GM21737 (cell line): ENCODE results near the gene MUC5AC.
"Not testable (repeated sequence)": the region's sequence is repeated elsewhere in the genome, so short reads cannot be mapped to it uniquely, and the experiment has no call there.

ENCODE experiments used
- ATAC-seq: cut with Tn5 transposase; IDR thresholded peaks from one replicate; pipeline ENCODE4 v1.9.1; 2021; ENCODE audit warnings: mild to moderate bottlenecking, moderate library complexity; ENCODE audit not compliant: unreplicated experiment

MUC5AC gene

DNA sequence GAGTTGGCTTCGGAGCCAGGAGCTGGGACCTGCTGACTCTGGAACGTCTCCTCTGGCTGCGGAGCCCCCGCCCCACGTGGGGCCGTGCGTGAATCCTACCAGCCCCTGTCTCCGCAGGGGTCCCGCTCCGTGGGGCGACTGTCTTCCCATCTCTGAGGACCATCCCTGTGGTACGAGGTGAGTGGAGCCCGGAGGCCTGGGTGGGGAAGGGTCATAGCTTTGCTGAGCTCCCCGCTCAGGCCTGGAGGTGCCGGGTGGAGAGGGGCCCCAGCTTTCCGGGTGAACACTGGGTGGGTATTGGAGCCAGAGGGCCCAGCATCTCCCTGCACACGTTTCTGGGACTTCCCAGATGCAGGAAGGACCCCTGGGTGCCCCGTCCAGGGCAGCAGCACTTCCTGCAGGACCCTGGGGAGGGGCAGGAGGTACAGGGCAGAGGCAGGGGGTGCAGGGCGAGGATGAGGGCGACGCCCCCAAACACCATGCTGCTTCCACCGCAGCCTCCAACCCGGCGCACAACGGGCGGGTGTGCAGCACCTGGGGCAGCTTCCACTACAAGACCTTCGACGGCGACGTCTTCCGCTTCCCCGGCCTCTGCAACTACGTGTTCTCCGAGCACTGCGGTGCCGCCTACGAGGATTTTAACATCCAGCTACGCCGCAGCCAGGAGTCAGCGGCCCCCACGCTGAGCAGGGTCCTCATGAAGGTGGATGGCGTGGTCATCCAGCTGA, 3.8 kb downstream of the MUC5AC start:
- ATAC-seq, result no peak

DNA sequence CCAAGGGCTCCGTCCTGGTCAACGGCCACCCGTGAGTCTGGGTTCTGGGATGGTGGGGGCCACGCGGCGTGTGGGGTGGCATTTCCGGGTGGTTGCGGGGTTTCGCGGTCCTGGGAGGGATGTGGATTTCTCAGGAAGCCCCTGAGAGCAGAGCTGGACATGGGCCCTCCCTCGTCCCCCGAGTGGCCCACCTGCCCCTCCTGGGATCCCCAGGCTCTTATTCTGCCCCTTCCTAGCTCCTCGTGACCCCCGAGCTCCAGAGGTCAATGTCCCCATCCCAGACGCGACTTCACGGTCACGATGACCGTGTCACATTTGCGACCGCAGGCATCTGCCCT, 4.4 kb downstream of the MUC5AC start:
- ATAC-seq, result no peak

DNA sequence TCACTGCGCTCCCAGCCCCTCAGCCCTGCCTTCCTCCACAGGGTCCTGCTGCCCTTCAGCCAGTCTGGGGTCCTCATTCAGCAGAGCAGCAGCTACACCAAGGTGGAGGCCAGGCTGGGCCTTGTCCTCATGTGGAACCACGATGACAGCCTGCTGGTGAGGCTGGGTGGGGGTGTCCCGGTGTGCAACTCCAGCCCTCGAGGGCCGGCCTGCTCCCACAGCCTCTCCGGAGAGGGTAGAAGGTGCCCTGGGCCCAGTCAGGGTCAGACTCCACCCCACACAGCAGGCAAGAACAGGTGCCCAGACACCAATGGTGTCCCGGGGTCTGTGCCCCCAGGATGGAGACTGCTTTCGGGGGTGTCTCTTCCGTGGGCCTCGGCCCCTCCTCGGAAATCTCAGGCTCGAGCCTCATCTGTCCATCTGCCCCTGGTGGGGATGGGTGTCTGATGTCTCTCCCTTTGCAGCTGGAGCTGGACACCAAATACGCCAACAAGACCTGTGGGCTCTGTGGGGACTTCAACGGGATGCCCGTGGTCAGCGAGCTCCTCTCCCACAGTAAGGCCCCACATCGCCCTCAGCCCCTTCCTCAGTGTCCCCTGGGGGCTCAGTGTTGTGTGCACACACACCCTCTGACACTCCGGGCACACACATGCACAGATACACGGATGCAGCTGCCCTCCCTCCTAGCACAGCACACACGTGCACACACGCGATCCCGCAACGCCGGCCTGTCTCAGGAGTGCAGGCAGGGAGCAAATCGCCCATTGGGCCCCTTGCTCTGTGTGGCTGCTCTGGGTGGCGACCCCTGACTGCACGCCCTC, 4.9 kb downstream of the MUC5AC start:
- no peak for ATAC-seq

DNA sequence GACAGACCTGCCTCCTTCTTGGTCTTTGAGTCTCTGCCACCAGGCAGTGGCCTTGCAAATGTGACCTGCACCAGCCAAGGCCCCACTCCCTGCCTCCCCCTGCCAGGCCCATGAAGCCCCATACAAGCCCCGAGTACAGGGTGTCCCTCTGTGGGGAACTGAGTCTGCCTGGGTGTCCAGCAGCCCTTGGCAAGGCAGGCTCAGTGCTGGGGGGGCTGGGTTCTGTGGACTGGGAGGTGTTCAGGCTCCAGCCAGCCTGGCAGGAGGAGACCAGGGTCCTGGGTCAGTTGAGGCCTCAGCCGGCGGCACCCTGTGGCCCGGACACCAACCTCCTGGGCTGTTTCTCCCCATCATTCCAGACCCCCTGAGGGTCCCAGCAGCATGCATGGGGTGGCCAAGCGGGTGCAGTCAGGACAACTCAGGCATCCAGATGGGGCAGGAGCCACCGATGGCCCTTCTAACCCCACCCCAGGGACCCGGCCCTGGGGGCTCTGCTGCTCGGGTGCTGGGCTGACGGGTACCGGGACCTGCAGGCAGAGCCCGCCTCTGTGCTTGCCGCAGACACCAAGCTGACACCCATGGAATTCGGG, 5.7 kb downstream of the MUC5AC start:
- ATAC-seq, result no peak

DNA sequence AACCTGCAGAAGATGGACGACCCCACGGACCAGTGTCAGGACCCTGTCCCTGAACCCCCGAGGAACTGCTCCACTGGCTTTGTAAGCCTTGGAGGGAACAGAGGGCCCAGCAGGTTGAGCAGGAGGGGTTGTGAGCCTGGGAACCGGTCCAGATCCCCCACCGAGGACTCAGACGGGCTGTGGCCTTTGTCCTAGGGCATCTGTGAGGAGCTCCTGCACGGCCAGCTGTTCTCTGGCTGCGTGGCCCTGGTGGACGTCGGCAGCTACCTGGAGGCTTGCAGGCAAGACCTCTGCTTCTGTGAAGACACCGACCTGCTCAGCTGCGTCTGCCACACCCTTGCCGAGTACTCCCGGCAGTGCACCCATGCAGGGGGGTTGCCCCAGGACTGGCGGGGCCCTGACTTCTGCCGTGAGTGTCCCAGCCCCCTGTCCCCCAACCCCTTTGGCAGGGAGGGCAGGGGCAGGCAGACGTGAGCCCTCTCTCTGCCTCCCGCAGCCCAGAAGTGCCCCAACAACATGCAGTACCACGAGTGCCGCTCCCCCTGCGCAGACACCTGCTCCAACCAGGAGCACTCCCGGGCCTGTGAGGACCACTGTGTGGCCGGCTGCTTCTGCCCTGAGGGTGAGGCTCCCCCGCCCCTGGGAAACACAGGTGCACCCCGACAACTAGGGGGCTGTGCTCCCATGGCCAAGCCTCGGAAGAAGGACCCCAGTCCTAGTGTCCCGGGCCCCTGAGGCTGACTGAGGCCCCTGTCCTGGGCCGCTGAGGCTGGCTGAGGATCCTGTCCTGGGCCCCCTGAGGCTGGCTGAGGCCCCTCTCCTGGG, 6.4 kb downstream of the MUC5AC start:
- ATAC-seq, result no peak

DNA sequence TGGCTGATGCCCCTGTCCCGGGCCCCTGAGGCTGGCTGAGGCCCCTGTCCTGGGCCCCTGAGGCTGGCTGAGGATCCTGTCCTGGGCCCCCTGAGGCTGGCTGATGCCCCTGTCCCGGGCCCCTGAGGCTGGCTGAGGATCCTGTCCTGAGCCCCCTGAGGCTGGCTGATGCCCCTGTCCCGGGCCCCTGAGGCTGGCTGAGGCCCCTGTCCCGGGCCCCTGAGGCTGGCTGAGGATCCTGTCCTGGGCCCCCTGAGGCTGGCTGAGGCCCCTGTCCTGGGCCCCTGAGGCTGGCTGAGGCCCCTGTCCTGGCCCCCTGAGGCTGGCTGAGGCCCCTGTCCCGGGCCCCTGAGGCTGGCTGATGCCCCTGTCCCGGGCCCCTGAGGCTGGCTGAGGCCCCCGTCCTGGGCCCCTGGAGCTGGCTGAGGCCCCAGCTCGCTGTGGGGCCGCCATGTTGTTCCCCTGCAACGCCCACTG, 7.1 kb downstream of the MUC5AC start:
- not testable (repeated sequence) for ATAC-seq

DNA sequence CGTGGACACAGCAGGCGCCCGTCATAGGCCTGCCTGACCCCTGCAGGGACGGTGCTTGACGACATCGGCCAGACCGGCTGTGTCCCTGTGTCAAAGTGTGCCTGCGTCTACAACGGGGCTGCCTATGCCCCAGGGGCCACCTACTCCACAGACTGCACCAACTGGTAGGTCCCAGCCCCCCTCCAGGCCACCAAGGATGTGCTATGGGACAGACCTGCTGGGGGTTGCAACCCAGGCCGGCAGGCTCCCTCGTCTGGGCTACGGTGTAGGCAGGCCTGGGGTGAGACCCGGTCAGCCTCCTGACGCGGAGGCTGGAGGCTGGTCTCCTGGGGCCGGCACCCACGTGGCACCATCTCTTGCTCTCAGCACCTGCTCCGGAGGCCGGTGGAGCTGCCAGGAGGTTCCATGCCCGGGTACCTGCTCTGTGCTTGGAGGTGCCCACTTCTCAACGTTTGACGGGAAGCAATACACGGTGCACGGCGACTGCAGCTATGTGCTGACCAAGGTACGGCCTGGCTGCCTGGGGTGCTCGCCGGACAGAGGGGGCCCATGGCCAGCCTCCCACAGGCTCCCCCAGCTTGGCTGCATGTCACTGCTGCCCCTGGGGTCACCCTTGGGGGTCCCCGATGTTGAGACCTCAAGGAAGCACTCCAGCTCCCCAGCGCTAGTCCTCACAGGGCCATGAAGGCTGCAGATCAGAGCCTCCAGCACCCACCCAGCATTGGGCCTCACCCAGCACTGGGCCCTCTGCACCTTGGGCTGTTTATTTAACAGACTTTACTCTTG, 7.7 kb downstream of the MUC5AC start:
- no peak for ATAC-seq

DNA sequence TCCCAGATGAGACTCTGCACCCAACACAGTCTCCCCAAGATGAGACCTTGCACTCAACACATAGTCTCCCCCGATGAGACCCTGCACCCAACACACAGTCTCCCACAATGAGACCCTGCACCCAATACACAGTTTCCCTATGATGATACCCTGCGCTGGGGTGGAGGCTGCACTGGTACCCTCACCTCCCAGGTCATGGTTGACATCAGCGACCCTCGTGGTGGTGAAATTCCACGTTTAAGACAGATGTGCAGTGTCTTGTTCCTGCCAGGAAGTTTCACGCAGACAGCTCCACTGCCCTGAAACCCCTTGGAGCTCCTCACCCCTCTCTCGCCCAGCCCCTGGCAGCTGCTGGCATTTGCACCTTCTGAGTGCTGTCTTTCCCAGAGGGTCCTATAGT, 9.5 kb downstream of the MUC5AC start:
- no peak for ATAC-seq

DNA sequence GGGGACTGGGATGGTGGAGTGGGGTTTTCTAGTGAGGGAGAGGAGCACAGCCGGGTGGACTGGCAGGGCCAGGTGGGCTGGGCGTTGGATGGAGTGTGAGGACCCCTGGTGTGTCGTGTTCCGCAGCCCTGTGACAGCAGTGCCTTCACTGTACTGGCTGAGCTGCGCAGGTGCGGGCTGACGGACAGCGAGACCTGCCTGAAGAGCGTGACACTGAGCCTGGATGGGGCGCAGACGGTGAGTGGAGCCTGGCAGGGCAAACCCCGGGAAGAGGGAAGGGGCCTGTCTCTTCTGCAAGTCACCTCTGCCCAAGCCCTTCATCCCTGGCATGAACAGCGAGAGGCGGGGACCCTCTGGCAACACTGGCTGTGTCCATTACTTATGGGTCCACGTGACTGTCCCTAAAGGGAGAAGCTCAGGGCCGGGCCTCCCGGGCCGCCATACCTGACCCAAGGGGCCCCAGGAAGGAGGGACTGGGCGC, 10.0 kb downstream of the MUC5AC start:
- ATAC-seq, result no peak

DNA sequence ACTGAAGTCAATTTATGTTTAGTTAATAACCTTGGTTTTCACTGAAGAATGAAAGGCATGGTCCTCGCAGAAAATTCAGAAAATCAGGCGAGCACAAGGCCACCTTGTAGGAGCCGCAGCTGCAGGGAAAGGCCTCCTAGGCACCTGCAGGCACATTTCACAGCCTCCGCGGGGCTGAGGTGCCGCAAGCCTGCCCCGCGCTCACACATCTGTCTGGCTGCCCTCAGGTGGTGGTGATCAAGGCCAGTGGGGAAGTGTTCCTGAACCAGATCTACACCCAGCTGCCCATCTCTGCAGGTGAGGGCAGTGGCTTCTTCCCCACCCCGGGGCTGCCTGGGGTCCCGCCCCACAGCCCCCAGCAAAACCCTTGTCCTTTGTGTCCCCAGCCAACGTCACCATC, 10.5 kb downstream of the MUC5AC start:
- ATAC-seq, result no peak

DNA sequence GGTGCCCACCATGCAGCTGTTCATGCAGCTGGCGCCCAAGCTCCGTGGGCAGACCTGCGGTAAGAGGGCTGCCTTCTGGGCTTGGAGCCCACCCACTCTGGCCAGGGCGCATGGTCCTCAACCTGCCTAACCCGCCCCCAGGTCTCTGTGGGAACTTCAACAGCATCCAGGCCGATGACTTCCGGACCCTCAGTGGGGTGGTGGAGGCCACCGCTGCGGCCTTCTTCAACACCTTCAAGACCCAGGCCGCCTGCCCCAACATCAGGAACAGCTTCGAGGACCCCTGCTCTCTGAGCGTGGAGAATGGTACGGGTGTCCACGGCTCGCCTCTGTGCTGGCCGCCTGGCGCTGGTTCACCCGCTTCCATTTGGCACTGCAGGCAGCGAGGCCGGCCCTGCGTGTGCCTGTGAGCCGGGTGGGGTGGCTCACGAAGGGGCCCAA, 11.0 kb downstream of the MUC5AC start:
- no peak for ATAC-seq

DNA sequence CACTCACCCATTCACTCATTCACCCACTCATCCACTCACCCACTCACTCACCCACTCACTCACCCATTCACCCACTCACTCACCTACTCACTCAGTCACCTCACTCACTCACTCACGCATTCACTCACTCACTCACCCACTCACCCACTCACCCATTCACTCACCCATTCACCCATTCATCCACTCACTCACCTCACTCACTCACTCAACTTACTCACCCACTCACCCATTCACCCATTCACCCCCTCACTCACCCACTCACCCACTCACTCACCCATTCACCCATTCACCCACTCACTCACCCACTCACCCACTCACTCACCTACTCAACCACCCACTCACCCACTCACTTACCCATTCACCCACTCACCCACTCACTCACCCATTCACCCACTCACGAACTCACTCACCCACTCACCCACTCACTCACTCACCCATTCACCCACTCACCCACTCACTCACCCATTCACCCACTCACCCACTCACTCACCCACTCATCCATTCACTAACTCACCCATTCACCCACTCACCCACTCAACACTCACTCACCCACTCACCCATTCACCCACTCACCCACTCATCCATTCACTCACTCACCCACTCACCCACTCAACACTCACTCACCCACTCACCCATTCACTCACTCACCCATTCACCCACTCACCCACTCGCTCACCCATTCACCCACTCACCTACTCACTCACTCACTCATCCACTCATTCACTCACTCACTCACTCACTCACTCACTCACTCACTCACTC, 13.7 kb downstream of the MUC5AC start:
- ATAC-seq, result no peak

DNA sequence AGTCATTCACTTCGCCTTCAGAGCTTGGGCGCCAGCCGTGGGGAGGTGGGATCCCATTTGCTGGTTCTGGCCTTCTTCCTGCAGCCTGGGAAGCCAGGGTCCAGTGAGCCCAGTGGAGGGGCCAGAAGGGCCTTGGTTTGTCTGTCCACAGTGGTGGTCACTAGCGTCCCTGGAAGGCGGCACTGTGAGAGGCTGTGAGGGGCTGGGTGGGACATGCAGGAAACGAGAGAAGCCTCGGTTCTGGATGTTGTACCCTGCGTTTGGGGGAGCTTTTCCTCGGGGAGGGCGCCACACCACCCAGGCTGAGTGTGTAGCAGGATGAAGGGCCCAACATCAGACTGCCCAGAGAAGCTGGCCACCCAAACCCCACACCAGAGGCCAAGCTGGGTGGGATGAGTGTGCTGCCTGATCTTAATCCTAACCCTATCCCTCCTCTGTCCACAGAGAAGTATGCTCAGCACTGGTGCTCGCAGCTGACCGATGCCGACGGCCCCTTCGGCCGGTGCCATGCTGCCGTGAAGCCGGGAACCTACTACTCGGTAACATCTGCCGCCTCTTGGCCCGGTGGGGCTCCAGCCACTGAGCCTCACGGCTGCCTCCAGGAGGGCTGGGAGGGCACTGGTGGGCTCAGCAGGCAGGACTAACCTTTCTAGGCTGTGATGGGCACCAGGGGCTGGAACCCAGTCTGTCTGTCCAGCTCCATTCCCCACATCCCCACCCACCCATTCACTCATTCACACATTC, 14.4 kb downstream of the MUC5AC start:
- no peak for ATAC-seq

DNA sequence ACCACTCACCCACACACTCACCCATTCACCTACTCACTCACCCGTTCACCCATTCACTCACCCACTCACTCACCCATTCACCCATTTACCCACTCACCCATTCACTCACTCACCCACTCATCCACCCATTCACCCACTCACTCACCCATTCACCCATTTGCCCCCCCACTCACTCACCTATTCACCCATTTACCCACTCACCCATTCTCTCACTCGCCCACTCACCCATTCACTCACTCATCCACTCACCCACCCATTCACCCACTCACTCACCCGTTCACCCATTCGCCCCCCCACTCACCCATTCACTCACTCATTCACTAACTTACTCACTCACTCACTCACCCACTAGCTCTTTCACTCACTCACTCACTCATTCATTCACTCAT, 15.0 kb downstream of the MUC5AC start:
- no peak for ATAC-seq

DNA sequence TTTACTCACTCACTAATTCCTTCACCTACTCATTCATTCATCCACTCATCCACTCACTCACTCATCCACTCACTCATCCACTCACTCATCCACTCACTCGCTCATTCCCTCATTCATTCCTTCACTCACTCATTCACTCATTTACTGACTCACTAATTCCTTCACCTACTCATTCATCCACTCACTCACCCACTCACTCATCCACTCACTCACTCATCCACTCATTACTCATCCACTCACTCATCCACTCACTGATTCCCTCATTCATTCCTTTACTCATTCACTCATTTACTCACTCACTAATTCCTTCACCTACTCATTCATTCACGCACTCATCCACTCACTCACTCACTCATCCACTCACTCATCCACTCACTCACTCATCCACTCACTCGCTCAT, 15.6 kb downstream of the MUC5AC start:
- not testable (repeated sequence) for ATAC-seq

DNA sequence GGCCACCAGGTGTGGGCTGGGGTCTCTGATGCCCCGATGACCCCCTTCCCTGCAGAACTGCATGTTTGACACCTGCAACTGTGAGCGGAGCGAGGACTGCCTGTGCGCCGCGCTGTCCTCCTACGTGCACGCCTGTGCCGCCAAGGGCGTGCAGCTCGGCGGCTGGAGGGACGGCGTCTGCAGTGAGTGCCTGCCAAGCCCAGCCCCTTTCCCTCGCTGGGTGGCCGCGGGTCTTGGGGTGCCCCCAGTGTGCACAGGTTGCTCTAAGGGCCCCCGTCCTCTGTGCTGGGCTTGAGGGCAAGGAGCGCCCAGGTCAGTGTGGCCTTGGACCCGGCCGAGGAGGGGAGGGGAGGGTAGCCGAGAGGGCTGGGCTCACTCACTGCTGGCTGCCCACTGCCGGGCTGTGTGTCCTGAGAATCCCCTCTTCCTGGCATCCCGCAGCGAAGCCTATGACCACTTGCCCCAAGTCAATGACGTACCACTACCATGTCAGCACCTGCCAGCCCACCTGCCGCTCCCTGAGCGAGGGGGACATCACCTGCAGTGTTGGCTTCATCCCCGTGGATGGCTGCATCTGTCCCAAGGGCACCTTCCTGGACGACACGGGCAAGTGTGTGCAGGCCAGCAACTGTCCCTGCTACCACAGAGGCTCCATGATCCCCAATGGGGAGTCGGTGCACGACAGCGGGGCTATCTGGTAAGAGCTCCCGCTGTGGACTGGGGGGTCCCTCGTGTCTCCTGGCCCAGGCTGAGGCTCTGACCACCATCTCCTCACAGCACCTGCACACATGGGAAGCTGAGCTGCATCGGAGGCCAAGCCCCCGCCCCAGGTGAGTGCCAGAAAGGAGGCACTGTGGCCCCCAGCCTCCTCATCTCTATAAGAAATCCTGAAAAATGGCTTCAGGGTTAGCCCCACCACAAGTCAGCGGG, 17.0 kb downstream of the MUC5AC start:
- ATAC-seq, result no peak

DNA sequence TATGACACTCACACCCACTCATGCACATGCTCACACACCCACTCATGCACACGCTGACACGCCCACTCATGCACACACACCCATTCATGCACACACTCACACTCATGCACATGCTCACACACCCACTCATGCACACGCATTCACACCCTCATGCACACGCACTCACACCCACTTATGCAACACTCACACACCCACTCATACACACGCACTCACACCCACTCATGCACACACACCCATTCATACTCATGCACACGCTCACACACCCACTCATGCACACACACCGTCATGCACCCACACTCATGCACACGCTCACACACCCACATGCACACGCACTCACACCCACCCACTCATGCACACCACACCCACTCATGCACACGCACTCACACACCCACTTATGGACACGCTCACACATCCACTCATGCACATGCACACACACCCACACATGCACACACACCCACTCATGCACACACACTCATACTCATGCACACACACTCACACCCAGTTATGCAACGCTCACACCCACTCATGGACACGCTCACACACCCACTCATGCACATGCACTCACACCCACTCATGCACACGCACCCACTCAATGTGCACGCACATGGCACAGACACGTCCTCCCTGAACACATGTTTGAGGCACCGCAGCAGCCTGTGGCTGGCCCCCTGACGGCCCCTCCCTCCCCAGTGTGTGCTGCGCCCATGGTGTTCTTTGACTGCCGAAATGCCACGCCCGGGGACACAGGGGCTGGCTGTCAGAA, 17.9 kb downstream of the MUC5AC start:
- ATAC-seq, result no peak
